Gastrocnemius medialis (tissue), 4 donors: ENCODE measurements around the gene MED13.
A peak's percentile ranks its signal among the peaks of the same experiment; 100 is the strongest.

ENCODE experiments used
- CTCF ChIP-seq, 5 experiments: fragments of 450-650 bp in 3 of 5; fragments of 200-600 bp in 2 of 5; sonication (generic) in 2 of 5; IDR thresholded peaks in 4 of 5; conservative IDR thresholded peaks in 1 of 5; 1 replicate in 4 of 5; 2 replicates in 1 of 5; pipeline ENCODE4 v1.5.1; 2016 to 2019; ENCODE audit warnings: antibody characterized with exemption in 5 of 5, mild to moderate bottlenecking in 3 of 5, moderate library complexity in 3 of 5
- POLR2A ChIP-seq, 2 donors: fragments of 450-650 bp; IDR thresholded peaks; one replicate each; pipeline ENCODE4 v1.6.1; 2017; ENCODE audit warnings: antibody characterized with exemption in 2 of 2, mild to moderate bottlenecking in 2 of 2, moderate library complexity in 2 of 2

GRCh38 chr17:62109378-62109902 is 44.4 kb upstream of the MED13 start:
- TF ChIP-seq CTCF (IDR thresholded peaks at IDR 0.05 in 4 of 5, conservative IDR thresholded peaks at IDR 0.05 in 1 of 5): peak in 1 of 5 experiments; percentile 38
- TF ChIP-seq POLR2A (IDR thresholded peaks at IDR 0.05): no peak
